ENCODE measurements around the gene INHA.

DNA sequence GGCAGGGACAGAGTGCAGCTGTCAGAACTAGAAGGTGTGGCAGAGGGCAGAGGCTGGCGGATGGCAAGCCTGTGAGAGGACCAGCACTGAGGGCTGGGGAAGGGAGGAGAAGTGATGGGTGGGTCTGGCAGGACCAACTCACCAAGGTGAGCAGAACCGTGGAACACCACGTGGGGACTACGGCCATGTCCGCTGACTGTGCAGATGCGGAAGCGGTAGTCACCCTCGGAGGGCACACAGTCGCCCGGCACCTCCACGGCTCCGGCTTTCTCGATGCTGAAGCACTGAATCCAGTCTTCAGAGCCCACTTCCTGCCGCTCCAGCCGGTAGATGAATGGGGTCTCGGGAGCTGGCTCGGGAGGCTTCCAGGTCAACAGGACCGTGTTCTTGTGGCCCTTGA lies 5.0 kb upstream of the INHA start:
- TF ChIP-seq, protein P1, sequence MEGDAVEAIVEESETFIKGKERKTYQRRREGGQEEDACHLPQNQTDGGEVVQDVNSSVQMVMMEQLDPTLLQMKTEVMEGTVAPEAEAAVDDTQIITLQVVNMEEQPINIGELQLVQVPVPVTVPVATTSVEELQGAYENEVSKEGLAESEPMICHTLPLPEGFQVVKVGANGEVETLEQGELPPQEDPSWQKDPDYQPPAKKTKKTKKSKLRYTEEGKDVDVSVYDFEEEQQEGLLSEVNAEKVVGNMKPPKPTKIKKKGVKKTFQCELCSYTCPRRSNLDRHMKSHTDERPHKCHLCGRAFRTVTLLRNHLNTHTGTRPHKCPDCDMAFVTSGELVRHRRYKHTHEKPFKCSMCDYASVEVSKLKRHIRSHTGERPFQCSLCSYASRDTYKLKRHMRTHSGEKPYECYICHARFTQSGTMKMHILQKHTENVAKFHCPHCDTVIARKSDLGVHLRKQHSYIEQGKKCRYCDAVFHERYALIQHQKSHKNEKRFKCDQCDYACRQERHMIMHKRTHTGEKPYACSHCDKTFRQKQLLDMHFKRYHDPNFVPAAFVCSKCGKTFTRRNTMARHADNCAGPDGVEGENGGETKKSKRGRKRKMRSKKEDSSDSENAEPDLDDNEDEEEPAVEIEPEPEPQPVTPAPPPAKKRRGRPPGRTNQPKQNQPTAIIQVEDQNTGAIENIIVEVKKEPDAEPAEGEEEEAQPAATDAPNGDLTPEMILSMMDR (IDR thresholded peaks at IDR 0.05) = no peak
- TF ChIP-seq POLR2A (IDR thresholded peaks at IDR 0.05) = no peak
